Fibroblast of peridontal ligament (primary cell): ENCODE results near the gene MPHOSPH10.
"Not testable (repeated sequence)": the region's sequence is repeated elsewhere in the genome, so short reads cannot be mapped to it uniquely, and the experiment has no call there.

Experiments
- DNase-seq: peaks from one replicate; pipeline ENCODE4 v3.0.0-alpha.2; 2010; ENCODE audit errors: extremely low read depth

Gene MPHOSPH10, protein sequence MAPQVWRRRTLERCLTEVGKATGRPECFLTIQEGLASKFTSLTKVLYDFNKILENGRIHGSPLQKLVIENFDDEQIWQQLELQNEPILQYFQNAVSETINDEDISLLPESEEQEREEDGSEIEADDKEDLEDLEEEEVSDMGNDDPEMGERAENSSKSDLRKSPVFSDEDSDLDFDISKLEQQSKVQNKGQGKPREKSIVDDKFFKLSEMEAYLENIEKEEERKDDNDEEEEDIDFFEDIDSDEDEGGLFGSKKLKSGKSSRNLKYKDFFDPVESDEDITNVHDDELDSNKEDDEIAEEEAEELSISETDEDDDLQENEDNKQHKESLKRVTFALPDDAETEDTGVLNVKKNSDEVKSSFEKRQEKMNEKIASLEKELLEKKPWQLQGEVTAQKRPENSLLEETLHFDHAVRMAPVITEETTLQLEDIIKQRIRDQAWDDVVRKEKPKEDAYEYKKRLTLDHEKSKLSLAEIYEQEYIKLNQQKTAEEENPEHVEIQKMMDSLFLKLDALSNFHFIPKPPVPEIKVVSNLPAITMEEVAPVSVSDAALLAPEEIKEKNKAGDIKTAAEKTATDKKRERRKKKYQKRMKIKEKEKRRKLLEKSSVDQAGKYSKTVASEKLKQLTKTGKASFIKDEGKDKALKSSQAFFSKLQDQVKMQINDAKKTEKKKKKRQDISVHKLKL

DNA sequence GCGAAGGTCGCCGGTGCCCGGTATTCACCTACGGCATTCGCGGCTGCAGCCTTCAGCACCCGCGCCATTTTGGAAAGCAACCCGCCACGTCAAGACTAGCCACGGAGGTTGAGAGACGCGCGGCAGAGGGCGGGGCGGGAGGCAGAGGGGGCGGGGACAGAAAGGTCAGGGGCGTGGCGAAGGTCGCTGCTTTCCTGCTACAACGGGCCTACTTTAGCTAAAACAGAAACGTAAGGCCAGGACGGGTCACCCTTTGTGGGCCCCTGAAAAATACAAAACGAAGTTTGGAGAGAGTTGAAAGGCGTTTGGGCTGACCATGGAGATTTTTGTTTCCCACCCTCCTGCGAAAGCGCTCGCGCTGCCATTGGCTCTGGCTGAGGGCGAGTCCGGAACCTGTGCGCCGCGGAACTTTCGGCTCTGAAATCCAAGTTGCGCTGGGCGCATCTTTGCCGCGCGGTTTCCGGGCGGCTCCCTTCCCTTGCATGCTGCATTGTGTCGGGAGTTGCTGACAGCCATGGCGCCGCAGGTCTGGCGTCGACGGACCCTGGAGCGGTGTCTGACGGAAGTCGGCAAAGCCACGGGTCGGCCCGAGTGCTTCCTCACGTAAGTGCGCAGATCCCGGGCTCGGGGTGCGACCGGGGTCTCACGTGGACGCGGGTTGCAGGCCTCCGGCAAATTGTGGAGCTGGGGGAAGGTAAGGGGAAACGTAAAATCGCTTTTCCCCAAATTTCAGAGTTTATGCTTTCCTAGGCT, at the start of gene MPHOSPH10, which contains the start of gene MCEE:
Gene MPHOSPH10 (plus strand): TSS at position 483 of the 753 bp plus-strand sequence. CDS start 32 bp downstream, at position 515.
Gene MCEE (minus strand): TSS at position 78 of the 753 bp plus-strand sequence. CDS start 10 bp downstream, at position 68.
- DNase-seq, result peak; percentile 87

DNA sequence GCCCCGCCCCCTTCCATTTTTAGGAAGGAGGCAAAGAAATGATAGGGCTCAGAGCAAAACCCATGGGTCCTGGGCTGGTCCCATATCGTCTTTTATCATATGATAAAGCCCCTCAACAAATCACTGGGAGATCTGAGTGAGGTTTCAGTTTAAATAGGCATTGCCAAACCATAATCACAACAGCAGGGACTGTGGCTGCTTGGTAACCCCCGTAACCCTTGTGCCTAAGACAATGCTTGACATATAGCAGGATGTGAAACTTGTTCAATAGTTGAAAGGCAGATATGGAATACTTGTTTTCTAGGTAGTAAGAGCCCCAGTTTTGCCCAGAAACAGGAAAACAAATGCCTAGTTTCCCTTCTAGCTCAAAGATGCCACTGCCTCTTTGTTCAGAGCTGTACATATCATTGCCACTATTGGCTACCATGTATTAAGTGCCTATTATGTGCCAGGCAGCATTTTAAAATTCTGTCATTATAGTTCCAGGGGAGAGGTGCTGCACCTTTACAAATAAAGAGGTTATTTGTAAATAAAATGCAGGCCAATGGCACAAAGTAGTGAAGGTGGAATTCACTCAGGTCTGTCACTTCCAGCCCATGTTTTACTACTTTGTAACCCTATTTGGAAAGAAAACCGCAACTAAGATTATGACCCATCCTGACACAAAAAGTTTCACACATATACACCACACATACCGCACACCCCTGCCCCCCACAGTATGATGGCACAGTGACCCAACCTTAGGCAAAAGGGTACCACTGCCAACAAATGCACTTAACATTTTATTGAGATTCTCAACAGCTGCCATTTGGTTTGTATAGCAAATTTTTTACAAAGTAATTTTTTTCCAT, 47.8 kb upstream of the MPHOSPH10 start:
- no peak for DNase-seq

DNA sequence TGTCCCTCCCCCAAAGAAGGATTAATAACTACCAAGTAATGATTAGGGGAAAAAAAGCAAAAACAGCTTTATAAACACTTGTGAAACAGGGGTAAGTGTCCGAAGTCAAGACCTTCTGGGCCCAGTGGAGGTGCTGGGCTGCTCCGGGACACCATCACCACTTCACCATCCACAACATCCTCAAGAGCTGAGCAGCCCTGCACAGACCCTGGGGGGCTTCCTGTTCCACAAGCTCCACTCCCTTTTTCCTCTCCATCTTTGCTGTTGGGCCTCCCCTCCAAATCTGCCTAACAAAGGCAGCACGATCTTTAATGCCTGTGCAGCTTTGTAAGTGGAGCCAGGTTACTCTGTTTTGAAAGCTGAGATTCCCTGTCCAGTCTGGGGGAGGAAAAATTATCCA, 47.1 kb upstream of the MPHOSPH10 start:
- DNase-seq, result not testable (repeated sequence)

DNA sequence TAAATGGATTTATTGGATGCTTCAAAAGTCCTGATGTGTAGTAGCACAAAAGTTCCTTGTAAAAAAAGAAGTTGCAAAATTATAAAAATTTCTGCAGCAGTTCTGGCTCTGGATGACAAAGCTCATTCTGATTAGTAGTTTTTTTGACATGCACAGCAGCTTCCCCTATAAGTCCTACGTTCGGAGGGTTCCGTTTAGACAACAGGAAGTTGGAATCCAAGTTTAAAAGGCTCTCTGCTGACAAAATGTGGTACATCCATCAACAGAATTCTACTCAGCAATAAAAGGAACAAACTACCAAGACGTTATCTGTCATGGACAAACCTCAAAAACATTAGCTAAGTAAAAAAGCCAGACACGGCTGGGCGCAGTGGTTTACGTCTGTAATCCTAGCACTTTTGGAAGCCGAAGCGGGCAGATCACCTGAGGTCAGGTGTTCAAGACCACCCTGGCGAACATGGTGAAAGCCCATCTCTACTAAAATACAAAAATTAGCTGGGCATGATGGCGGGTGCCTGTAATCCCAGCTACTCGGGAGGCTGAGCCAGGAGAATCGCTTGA, 46.6 kb upstream of the MPHOSPH10 start:
- not testable (repeated sequence) for DNase-seq

DNA sequence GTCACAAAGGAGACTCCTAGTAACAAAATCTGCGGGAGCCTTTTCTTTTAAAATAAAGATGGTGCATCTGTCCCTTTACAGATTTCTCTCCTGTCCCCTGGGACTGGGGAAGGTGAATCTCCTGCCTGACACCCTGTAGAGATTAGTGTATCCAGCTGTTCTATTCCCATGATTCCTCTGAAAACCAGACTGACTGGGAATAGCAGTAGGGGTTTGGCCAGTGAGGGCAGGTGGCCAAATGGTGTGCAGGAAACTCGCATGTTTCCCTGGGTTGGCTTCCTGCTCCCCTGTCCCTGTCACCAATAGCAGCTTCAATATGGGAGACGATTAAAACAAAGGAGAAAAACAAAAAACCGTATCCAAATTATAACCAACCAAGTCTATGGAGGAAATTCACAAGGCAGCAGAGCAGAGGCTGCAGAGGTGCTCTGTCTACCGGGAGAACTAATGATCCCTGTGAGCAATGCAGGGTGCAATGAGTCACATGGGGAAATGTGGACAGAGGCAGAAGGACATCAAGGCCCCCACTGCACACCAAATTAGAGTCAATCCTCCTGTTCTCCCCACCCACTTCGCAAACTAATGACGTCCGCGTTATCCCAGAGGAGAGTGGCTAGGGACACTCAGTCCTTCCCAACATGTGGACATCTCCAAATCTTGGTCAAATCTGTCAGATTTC, 45.0 kb upstream of the MPHOSPH10 start:
- not testable (repeated sequence) for DNase-seq

DNA sequence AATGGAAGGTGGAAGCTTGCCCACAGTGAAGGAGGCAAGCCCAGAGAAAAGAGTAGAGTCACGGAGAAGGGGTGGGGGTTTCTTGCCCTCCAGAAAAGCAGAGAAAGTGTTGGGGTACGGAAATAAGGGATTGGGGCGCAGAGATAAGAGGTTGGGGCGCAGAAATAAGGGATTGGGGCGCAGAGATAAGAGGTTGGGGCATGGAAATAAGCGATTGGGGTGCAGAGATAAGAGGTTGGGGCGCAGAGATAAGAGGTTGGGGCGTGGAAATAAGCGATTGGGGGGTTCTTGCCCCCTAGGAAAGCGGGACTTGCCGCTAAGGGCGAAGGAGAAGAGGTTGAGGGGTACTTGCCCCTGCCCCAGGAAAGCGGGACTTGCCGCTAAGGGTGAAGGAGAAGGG, 41.0 kb upstream of the MPHOSPH10 start:
- DNase-seq, result not testable (repeated sequence)

DNA sequence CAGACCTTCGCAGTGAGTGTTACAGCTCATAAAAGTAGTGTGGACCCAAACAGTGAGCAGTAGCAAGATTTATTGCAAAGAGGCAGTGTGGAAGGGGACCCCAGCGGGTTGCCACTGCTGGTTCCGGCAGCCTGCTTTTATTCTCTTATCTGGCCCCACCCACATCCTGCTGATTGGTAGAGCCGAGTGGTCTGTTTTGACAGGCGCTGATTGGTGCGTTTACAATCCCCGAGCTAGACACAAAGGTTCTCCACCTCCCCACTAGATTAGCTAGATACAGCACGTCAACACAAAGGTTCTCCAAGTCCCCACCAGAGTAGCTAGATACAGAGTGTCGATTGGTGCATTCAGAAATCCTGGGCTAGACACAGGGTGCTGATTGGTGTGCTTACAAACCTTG, 38.6 kb upstream of the MPHOSPH10 start:
- not testable (repeated sequence) for DNase-seq

DNA sequence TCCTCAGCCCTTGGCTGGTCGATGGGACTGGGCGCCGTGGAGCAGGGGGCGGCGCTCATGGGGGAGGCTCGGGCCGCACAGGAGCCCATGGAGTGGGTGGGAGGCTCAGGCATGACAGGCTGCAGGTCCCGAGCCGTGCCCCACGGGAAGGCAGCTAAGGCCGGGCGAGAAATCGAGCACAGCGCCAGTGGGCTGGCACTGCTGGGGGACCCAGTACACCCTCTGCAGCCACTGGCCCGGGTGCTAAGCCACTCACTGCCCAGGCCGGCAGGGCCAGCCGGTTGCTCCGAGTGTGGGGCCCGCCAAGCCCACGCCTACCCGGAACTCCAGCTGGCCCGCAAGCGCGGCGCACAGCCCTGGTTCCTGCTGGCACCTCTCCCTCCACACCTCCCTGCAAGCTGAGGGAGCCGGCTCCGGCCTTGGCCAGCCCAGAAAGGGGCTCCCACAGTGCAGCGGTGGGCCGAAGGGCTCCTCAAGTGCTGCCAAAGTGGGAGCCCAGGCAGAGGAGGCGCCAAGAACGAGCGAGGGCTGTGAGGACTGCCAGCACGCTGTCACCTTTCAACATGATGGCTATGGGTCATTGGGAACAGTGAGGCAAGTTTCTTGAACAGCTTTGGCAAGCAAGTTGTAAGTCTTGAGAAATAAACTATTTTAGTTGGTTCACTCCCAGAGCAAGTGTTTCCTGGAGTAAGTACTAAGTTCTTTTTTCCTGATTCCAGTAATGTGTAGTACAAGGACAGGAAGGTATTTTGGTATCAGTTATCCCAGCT, 37.8 kb upstream of the MPHOSPH10 start:
- DNase-seq, result not testable (repeated sequence)

DNA sequence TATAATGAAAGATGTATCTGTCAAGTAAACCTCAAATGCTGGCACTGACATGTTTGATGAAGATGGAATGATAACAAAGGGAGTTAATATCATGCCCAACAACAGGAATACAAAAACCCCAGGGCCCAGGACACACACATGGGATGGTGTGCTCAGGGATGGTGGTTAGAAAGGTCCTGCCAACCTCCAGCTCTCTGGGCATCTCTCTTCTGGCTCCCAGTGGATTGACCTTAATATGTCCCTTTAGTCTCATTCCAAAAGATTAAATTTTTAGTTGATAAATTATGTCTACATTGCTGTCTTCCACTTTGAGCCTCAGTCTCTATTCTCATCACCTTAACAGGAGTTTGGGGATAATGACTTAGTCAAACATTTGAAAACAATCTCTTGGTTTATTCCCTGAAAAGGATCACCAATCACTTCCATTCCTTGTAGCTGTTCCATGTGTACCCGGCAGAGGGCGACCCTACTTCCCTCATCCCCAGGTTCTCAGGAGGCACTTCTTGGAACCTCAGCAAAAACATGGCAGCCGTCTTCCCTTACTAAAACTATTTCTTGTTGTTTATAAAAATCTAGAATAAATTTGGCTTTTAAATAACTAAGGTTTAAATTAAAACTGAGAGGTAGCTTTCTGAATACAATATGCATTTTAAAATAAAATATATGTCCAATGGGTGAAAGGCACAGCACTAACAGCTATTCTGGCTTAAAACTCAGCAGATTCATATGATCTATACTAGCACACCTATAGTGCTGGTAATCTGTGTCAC, 30.1 kb upstream of the MPHOSPH10 start:
- peak; percentile 69 for DNase-seq

DNA sequence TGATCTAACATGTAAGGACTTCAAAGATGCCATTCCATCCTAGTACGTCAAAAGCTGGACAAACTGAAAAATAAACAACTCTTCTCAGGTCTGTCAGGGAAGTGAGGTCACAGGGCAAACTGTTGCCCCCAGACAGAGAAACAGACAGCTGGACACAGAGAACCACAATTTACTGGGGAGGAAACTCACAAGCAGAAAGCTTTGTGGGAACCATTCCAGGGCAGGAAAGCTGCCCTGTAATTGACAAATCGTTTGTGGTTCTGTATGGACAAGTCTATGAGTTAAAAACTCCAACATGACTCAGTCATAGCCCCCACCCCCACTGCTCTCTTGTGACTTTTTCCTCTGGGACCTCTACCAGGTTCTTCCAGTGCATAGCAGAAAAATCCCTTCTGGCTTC, 28.8 kb upstream of the MPHOSPH10 start:
- DNase-seq, result peak; percentile 90

DNA sequence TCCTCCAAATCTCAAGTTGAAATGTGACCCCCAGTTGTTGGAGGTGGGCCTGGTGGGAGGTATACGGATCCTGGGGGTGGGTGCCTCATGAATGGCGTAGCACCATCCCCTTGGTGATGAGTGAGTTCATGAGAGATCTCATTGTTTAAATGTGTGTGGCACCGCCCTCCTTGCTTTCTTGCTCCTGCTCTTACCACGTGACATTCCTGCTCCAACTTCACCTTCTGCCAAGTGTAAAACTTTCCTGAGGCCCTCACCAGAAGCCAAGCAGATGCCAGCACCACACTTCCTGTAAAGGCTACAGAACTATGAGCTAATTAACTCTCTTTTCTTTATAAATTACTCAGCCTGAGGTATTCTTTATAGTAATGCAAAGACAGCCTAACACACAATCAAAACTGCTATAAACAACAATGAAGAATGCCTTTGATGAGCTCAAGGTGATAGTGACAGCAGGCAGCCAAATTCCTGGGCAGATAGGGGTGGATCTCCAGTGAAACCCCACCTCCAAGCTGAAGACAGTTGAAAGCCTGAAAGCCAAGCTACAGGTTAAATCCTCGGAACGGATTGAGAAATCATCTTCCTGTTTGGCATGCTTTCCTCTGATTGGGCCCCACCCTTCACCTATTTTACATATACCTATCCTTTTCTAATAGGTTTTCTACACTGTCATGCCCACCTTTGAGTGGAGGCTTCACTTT, 27.3 kb upstream of the MPHOSPH10 start:
- DNase-seq, result no peak

DNA sequence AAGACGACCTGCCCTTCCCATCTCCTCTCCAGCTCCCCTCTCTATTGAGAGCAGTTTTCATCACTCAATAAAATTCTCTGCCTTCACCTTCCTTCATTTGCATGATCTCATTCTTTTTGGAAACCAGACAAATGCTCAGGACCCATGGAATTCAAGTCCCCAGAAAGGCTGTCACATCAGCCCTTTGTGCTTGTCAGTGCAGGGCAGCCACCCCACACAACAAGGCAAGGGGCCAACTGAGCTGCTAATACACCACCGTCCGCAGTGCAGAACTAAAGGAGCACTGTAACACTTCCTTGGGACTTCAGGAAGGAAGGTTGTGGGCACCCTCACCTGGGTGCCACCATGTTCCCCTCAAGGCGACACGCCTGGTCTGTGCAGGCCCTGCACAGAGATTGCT, 26.6 kb upstream of the MPHOSPH10 start:
- DNase-seq, result no peak

DNA sequence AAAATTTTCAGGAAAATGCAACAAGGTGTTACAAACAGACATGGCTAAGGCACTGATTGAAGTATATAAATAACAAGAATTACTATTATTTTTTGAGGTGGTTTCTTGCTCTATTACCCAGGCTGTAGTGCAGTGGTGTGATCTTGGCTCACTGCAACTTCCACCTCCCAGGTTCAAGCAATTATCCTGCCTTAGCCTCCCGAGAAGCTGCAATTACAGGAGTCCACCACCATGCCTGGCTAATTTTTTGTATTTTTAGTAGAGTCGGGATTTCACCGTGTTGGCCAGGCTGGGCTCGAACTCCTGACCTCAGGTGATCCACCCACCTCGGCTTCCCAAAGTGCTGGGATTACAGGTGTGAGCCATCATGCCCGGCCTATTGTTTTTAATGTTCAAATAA, 24.0 kb upstream of the MPHOSPH10 start:
- DNase-seq, result not testable (repeated sequence)

DNA sequence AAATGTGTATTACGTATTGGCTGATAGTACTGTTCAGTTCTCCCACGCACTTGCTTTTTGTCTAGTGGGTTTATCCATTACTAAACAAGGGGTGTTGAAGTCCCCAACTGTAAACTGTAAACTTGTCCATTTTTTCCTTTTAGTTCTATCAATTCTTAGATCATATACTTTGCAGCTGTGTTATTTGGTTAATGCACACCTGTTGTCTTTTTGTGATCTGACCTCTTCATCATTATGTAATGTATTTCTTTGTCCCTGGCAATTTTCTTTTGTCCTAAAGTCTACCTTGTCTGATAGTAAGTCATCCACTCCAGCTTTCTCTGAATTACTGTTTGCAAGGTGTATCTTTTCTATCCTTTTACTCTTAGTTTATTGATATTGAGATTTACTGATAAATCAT, 22.3 kb upstream of the MPHOSPH10 start:
- no peak for DNase-seq

DNA sequence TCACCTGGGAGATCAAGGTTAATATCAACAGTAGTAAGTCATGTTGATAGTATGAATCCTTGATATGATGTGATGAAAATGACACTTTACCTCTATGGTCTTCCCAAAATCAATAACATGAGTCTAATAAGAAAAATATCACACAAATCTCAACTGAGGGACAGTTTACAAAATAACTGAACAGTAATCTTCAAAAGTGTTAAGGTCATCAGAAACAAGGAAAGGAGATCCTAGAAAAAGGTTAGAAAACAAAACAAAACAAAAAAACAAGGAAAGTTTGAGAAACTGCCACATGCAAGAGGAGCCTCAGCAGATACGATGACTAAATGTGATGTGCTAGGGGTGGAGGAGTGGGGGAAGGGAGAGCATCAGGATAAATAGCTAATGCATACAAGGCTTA, 16.6 kb upstream of the MPHOSPH10 start:
- DNase-seq, result no peak

DNA sequence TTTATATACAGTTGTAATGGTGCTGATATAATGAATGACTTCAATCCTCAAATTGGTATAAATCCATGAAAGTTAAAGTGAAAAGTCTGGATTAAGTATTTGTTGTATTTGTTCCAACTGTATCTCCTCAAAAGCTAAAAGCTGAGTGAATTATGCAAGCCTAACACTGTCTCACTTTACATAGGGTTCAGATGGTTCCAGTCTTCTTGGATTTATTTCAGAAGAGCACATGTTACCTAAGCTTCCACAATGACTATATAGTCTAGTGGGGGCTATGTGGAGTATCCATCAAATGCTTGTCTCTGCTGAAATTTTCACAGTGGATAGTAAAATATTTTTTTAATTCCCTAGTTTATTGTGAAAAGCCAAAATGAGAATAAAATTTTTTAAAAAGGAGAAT, 13.4 kb upstream of the MPHOSPH10 start:
- no peak for DNase-seq

DNA sequence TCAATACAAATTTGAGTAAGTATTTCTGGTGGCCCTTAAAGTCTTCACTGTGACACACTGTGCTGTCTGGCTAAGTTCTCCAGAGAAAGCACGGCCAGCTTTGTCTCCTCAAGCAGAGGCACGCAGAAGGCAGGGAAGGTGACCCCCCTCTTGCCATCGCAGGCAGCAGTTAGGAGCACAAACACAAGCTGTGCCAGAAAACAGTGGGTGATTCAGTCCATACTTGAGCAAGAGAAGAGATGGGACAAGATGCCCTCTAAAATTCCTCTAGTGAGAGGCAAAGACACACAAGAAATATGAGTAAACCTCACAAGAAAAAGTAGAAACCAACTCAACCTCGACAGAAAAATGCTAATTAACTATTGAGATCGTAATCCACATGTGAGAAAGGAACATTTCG, 10.2 kb upstream of the MPHOSPH10 start:
- DNase-seq, result no peak

DNA sequence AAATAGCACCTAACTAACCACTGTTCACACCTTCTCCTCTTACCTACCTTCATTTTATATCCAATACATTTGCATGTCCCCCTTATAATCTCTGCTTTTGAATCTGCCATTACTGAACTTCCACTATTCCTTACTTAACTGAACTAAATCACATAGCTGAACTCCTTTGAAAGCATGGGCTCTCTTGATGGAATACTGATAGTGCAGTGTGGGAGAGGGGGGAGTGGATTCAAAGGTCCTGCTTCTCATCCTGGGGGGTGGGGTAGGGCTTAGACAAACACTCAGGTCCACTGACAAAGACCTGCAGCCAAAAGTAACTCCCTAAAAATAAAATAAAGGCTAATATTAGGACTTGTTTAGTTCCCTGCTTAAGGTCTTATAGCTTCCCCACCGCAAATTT, 9.0 kb upstream of the MPHOSPH10 start:
- DNase-seq, result no peak
